HG03196 (cell line): Measurements from ENCODE around the gene CEP57L1.
A peak's percentile ranks its signal among the peaks of the same experiment; 100 is the strongest.

ENCODE experiments used
- ATAC-seq: cut with Tn5 transposase; IDR thresholded peaks from one replicate; pipeline ENCODE4 v1.9.1; 2021; ENCODE audit not compliant: unreplicated experiment

Gene CEP57L1

DNA sequence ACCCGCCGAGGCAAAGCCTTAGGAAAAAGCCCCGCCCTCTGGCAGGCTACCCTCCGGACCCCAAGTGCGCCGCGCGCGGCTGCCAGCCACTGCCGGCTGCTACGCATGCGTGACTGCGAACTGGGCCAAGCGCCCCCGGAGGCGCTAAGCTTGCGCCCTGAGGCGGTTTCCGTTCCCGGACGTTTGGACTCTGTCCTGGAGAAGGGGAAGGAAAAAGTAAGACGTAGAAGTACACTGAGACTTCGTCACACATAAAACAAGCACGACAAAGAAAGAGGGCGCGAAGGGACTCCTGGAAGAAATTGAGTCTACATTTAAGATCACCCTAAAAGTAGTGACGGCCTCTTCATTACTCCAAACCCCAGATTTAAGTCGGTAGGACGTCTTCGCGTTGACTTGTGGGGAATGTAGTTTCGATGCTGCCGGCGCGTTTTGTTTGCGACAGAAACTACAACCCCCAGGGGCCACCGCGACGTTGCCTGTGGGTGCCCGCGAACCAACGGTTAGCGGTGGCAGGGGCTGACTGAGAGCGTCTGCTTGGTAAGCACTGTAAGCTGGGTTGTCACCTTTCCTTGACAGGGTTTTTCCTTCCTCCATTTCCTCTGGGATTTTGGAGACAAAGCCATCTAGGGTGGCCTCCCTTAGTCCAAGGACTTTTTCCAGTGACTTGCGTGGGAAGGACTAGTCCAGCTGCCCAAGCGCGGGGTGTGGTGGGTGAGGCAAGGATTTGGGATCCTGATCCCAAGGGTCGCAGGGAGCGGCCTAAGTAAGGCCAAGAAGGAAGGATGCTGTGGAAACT is at the start of gene CEP57L1:
CEP57L1 (plus strand) TSS at position 472 of the 799 bp plus-strand sequence. CDS start 49,715 bp downstream, outside the sequence.
- ATAC-seq: peak; percentile 69

DNA sequence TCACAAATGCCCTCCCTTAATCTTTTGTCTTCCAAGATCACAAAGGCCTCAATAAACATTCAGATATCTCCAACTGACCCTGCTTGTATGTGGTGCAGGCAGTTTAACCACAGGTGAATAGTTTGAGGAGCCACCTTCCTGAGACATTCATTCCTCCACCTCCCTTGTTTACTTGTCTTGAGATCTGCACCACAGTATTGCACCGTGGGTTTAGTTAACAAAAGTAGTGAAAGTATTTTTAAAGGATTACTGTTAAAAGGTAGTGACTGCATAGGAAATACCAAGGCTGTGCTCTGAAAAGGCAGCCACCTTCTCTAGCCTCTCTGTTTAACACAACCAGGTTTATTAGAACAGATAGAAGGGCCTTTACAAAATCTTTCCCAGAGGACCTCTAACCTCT is 47.1 kb upstream of the CEP57L1 start:
- ATAC-seq: no peak

GRCh38 chr6:109048670-109049415 is 46.5 kb upstream of the CEP57L1 start:
- ATAC-seq: no peak

GRCh38 chr6:109050012-109050411 is 45.3 kb upstream of the CEP57L1 start:
- ATAC-seq: no peak

DNA sequence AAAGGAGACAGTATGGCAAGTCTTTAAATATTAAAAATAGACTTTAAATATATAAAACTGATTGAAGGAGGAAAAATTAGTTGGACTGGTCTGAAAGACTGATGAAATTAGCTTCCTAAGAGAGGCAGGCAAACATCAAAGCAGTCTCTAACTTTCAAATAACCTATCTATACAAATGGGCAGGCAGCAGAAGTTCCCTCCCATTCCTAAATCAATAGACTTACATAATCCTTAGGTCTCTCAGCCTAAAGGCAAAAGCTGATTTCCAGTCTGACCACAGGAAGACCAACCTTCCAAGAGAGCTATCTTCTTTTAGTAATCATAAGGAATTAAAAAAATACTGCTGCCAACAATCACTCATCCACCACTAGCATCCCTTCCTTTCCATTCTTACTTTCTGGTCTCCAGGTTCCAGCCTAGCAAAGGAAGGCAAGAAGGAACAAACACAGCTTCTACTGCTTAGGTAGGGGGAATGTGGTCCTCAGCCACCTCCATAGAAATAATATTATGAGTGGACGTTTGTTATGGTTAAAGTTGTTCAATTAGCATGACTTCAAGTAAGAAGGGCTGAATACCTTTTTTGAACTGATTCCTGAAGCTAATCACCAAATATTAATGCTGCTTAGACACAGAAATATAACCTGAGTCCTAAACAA is 44.7 kb upstream of the CEP57L1 start:
- ATAC-seq: no peak

DNA sequence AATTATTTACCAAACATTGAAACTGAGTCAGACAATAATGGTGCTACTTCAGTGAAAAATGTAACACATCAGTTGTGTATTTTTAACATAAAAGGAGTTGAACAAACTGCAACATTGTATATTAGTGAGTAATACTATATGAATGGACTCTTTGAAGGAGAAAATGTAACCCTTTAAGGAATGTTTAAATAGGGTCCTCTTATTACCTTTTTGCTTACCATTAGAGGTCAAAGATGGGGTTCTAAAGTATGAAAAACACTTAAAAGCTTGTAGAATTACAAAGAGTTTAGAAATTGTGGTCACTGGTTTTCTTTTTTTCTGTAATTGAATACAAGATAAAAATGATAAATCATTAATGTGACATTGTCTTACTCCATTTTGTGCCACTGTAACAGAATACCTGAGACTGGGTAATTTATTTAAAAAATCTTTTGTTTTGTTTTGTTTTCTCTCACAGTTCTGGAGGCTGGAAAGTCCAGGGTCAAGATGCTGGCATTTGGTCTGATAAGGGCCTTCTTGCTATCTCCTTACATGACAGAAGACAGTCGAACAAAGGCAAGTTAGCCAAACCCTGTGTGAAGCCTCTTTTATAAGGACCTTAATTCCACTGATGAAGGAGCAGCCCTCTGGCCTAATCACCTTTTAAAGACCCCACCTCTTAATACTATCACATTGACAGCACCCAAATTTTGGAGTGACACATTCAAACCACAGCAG is 43.8 kb upstream of the CEP57L1 start:
- no peak for ATAC-seq

- no peak for ATAC-seq
Observed at GRCh38 chr6:109052018-109052651, 43.2 kb upstream of the CEP57L1 start.

DNA sequence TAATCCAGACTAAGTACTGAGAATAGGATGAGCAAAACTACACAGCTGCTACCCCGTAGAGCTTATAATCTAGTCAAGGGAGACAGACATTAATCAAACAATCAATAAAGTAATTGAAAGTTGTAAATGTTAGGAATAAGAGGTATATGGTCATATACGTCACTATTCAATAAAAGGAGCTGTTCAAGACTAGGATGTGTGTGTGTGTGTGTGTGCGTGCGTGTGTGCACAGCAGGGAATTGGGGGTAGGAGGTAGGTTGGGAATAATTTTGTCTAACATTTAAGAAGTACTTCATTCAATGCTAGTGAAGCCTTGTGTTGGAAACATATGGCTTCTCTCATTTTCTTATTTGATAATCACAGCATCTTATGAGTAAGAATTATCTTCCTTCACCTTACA is 42.5 kb upstream of the CEP57L1 start:
- no peak for ATAC-seq

DNA sequence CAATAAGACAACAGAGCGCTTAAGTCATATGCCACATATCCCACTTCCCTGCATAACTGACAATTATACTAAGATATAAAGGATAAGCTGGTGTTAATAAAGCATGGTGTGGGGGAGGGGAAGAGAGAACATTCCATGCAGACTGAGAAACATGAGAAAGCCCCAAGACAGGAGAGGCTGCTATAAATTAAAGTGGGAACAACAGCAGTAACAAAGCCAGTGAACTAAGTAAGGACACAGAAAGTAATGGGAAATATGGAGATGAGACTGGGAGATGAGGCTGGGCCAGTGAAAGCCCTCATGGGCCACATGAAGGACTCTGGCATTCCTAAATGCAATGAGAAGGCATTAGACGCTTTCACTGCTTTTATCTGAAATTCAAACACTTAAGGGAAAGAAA is 42.0 kb upstream of the CEP57L1 start:
- no peak for ATAC-seq

GRCh38 chr6:109055771-109056235 is 39.5 kb upstream of the CEP57L1 start:
- ATAC-seq: no peak

GRCh38 chr6:109056661-109057060 is 38.6 kb upstream of the CEP57L1 start:
- no peak for ATAC-seq

DNA sequence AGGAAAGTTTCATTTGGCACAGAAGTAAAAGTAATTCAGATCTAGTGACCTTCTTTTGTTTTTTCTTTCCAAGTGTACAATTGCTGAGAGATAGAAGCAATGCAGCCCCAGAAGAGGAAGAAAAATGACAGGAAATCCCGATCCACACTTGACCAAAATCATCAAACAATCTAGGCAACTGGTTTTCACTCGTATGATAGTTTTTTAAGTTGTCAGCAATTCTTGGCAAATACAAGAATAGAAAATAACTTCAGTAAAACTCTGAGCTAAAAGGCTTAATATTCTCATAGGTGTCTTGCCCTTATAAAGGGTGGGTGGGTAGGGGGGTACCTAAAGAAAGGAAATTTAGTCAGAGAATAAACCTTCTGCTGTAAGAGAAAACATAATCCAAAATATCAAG is 36.7 kb upstream of the CEP57L1 start:
- no peak for ATAC-seq

- ATAC-seq: no peak
Observed at GRCh38 chr6:109059153-109059552, 36.2 kb upstream of the CEP57L1 start.

GRCh38 chr6:109059571-109060021 is 35.7 kb upstream of the CEP57L1 start:
- no peak for ATAC-seq

- no peak for ATAC-seq
Observed at GRCh38 chr6:109060571-109060970, 34.7 kb upstream of the CEP57L1 start.

- ATAC-seq: no peak
Observed at GRCh38 chr6:109062216-109062615, 33.1 kb upstream of the CEP57L1 start.

DNA sequence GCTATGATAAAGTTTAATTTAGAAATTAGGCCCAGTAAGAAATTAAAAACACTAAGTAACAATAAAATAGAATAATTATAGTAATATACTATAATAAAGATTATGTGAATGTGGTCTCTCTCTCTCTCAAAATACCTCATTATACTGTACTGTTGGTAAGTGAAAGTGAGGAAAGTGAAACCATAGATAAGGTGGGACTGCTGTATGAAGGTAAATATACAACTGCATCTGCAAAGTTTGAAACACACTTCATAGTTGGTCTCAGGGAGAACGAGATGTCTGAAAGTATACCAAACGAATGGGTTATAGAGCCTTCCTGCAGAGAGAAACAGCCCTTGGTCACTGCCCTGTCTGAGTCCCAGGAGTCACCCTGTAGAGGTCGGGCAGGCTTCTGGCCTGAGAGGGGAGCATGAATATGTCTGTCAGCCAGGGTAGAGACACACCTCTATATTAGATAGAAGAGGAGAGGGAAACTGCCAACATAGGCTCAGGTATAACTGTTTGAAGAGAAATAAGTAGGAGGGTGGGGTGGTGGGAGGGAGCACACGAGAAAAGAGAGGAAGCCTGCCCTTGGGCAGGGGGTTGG is 32.4 kb upstream of the CEP57L1 start:
- ATAC-seq: no peak

GRCh38 chr6:109069746-109070145 is 25.6 kb upstream of the CEP57L1 start:
- ATAC-seq: no peak

GRCh38 chr6:109071125-109071917 is 24.0 kb upstream of the CEP57L1 start:
- no peak for ATAC-seq
